CD4-positive, alpha-beta memory T cell (primary cell): ENCODE data around the gene MYPOP. TPM values are rescaled to one million over a fixed set of nuclear protein-coding genes. Genes with fewer than 3 reads are reported as not detected.

Experiments used
- CTCF ChIA-PET: fragments of 350-600 bp; sonication (Branson Sonifier 250); formaldehyde crosslinking; loops from one replicate; lab custom pipeline; 2021; ENCODE audit warnings: inconsistent platforms; ENCODE audit not compliant: partially characterized antibody; lab: Charles Lee
- POLR2A ChIA-PET: fragments of 350-600 bp; sonication (Branson Sonifier 250); formaldehyde crosslinking; loops from one replicate; lab custom pipeline; 2021; ENCODE audit not compliant: partially characterized antibody; lab: Charles Lee
- DNase-seq, 5 donors: peaks; one replicate each; pipeline versions ENCODE4 v3.0.0 to v3.0.0-alpha.2; 2020 to 2022; ENCODE audit warnings: mixed read lengths in 1 of 5
- H3K27ac ChIP-seq: one replicate; pipeline ENCODE4 v1.7.0; 2013; ENCODE audit warnings: low read depth, low read length
- H3K27me3 ChIP-seq: 2 replicates; pipeline ENCODE4 v1.7.0; 2013; ENCODE audit warnings: mild to moderate bottlenecking, low read length, moderate library complexity; ENCODE audit not compliant: insufficient read depth
- H3K36me3 ChIP-seq: 2 replicates; pipeline ENCODE4 v1.7.0; 2013; ENCODE audit warnings: mild to moderate bottlenecking, low read length, moderate library complexity; ENCODE audit not compliant: insufficient read depth
- H3K4me1 ChIP-seq: 2 replicates; pipeline ENCODE4 v1.7.0; 2013; ENCODE audit warnings: mild to moderate bottlenecking, low read length, moderate library complexity; ENCODE audit not compliant: insufficient read depth
- H3K4me3 ChIP-seq, 2 donors: one replicate each; pipeline ENCODE4 v1.7.0; 2013; ENCODE audit warnings: low read length in 2 of 2, mild to moderate bottlenecking in 1 of 2
- H3K9me3 ChIP-seq, 2 donors: one replicate each; pipeline ENCODE4 v1.7.0; 2013; ENCODE audit warnings: low read length in 2 of 2, control low read depth in 1 of 2; ENCODE audit not compliant: control insufficient read depth in 1 of 2
- H3K27ac Mint-ChIP-seq, 7 donors: one replicate each; pipeline ENCODE4 v1.8.0; 2020 to 2021; ENCODE audit warnings: mixed read lengths in 7 of 7, mild to moderate bottlenecking in 6 of 7, inconsistent platforms in 3 of 7, moderate library complexity in 3 of 7
- H3K27me3 Mint-ChIP-seq, 2 donors: one replicate each; pipeline ENCODE4 v1.8.0; 2020 to 2021; ENCODE audit warnings: mixed read lengths in 2 of 2
- H3K36me3 Mint-ChIP-seq, 2 donors: one replicate each; pipeline ENCODE4 v1.8.0; 2020 to 2021; ENCODE audit warnings: mixed read lengths in 2 of 2, inconsistent platforms in 1 of 2, mild to moderate bottlenecking in 1 of 2
- H3K4me1 Mint-ChIP-seq, 4 donors: one replicate each; pipeline ENCODE4 v1.8.0; 2020 to 2021; ENCODE audit warnings: mixed read lengths in 4 of 4, mild to moderate bottlenecking in 1 of 4
- H3K4me3 Mint-ChIP-seq, 8 donors: one replicate each; pipeline ENCODE4 v1.8.0; 2020 to 2021; ENCODE audit warnings: mixed read lengths in 8 of 8, mild to moderate bottlenecking in 7 of 8, moderate library complexity in 6 of 8, inconsistent platforms in 3 of 8
- H3K9me3 Mint-ChIP-seq, 8 donors: one replicate each; pipeline ENCODE4 v1.8.0; 2020 to 2021; ENCODE audit warnings: mixed read lengths in 8 of 8, mild to moderate bottlenecking in 5 of 8, inconsistent platforms in 3 of 8, moderate library complexity in 1 of 8
- intact Hi-C: fragments of 100-400 bp; cut with micrococcal nuclease; formaldehyde crosslinking; loops from one replicate; pipeline ENCODE4 v1.15.1; 2023
- polyA plus RNA-seq, 2 donors: library from polyadenylated mRNA; unstranded; fragments of 300-500 nt; fragmentation: Illumina TruSeq; gene quantifications; one replicate each; pipeline ENCODE4 v1.2.3, GENCODE V29; 2021
- total RNA-seq, 2 experiments: library from RNA; stranded (reverse); gene quantifications; one replicate each; pipeline ENCODE4 v1.2.3, GENCODE V29; 2021

MYPOP gene
- total and polyA plus RNA-seq, 4 experiments from 2014 or later = 0.10 to 15.1 (median 6.9) TPM

DNA sequence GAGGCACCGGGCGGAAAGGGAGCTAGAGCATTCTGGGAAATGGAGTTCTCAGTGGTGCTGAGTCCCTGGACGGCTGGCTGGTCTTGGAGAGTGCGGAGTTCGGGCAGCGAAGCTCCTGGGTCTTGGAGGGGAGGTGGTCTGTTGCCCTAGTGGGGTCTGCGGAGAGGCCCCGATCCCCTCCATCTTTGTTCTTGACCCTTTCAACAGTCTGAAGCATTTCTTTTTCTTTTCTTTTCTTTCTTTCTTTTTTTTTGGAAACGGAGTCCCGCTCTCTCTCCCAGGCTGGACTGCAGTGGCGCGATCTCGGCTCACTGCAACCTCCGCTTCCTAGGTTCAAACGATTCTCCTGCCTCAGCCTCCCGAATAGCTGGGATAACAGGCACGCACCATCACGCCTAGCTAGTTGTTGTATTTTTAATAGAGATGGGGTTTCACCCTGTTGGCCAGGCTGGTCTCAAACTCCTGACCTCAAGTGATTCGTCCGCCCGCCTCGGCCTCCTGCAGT, 39.0 kb downstream of the MYPOP start:
- Mint-ChIP-seq H3K9me3 (peaks cover 0 to 6% (median 0%) of the 10 kb centered on the region in 8 donors), H3K27me3 (peaks cover 1 to 6% of the 10 kb centered on the region in 2 donors), H3K36me3 (peaks cover 5 to 13% of the 10 kb centered on the region in 2 donors), H3K4me1 (peaks cover 15 to 36% (median 24%) of the 10 kb centered on the region in 4 donors), H3K27ac (peak overlapping the region; percentile 68 to 100 (median 97)), H3K4me3 (peak overlapping the region; percentile 88 to 100 (median 97))
- Histone ChIP-seq H3K27ac (peak overlapping the region; percentile 0), H3K27me3 (no peaks in the 10 kb centered on the region), H3K9me3 (no peaks in the 10 kb centered on the region), H3K4me1 (peaks cover 23% of the 10 kb centered on the region), H3K4me3 (peak overlapping the region; percentile 47 to 84), H3K36me3 (peaks cover 6% of the 10 kb centered on the region)
- intact Hi-C loops = loop anchor here (1.0 to 2.0 kb wide), 12 partner anchors 23 to 279 kb away; partner anchors contain the start of genes CCDC61, DMWD, FBXO46 and IRF2BP1
- ChIA-PET POLR2A (interaction anchor here (0.6 to 3.7 kb wide), 18 partner anchors 13 to 973 kb away, joined by 3 to 47 read pairs (median 4); partner anchors contain the start of genes CCDC61, DMWD, FBXO46 and IRF2BP1), CTCF (interaction anchor here (0.6 to 4.3 kb wide), 10 partner anchors 20 to 891 kb away, joined by 3 to 38 read pairs (median 6); partner anchors contain the start of genes IRF2BP1 and MYPOP)
- no peak for DNase-seq

DNA sequence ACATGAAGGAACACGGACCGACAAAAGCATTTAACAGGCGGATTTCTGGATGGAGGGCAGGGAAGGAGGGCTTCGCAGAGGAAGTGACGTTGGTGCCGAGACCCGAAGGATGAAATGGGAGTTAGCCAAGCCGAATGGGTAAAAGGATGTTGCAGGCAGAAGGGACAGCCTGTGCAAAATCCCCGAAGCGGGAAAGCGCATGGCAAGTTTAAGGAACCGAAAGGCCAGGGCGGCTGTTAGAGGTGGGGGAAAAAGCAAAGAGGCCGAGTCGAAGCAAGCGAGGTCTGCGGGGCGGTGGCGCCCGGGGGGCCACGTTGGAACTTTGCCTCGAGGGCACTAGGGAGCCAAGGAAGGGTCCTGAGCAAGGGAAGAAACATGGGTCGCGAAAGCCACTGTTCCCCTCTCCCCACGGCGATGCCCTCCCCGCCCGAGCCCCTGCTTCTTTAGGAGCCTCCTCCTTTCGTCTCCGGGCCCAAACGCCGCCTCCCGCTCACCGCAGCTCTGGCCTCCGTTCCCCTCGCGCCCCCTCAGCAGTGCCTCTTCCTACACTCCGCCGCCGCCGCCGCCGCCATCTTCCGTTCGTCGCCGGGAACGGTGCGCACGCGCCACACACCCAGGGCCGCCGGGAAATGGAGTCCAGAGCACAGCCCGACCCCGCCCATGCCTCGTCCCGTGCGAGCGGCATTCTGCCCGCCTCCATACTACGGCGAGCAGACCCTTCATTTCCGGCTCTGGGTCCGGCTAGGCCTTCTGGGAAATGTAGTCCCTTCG, 39.7 kb downstream of the MYPOP start, which contains the start of gene SYMPK:
TSS of gene SYMPK (minus strand) at position 584 of the 771 bp plus-strand sequence. CDS start 8,652 bp downstream, outside the sequence.
- H3K27me3 ChIP-seq = no peaks in the 10 kb centered on the region
- peak within 1 kb of the TSS; percentile 66 to 84 for H3K4me3 ChIP-seq
- ChIA-PET POLR2A (interaction anchor here (0.6 to 3.7 kb wide), 19 partner anchors 12 to 972 kb away, joined by 3 to 47 read pairs (median 4); partner anchors contain the start of genes BLOC1S3, CCDC61, DMWD and FBXO46), CTCF (interaction anchor here (0.9 to 4.3 kb wide), 9 partner anchors 21 to 402 kb away, joined by 3 to 38 read pairs (median 6); partner anchors contain the start of genes IRF2BP1 and MYPOP)
- Mint-ChIP-seq H3K4me3 (peak within 1 kb of the TSS; percentile 88 to 100 (median 97)), H3K36me3 (peaks cover 9 to 18% of the 10 kb centered on the region in 2 donors), H3K27me3 (peaks cover 1 to 6% of the 10 kb centered on the region in 2 donors), H3K9me3 (peaks cover 0 to 6% (median 0%) of the 10 kb centered on the region in 8 donors), H3K27ac (peak within 1 kb of the TSS; percentile 68 to 100 (median 97)), H3K4me1 (peaks cover 19 to 42% (median 28%) of the 10 kb centered on the region in 4 donors)
- peak; percentile 98 to 99 (median 99) for DNase-seq
- H3K4me1 ChIP-seq = peaks cover 23% of the 10 kb centered on the region
- intact Hi-C loops = loop anchor here (1.0 to 2.0 kb wide), 12 partner anchors 24 to 278 kb away; partner anchors contain the start of genes CCDC61, DMWD, FBXO46 and IRF2BP1
- no peaks in the 10 kb centered on the region for H3K9me3 ChIP-seq
- peaks cover 10% of the 10 kb centered on the region for H3K36me3 ChIP-seq
- peak within 1 kb of the TSS; percentile 85 for H3K27ac ChIP-seq

DNA sequence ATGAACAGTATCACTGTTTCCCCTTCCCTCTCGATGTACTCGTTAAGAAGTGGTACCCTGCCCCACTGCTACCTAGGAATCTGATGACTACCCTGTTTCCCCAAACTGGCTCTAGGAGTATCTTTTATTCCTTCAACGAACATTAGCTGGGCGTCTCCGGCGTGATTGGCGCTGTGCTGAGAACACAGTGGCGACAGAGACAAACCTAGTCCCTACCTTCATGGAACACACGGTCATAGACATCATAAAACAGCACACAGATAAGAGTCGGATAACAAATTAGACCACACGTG, 40.2 kb downstream of the MYPOP start:
- peak overlapping the region; percentile 66 to 84 for H3K4me3 ChIP-seq

DNA sequence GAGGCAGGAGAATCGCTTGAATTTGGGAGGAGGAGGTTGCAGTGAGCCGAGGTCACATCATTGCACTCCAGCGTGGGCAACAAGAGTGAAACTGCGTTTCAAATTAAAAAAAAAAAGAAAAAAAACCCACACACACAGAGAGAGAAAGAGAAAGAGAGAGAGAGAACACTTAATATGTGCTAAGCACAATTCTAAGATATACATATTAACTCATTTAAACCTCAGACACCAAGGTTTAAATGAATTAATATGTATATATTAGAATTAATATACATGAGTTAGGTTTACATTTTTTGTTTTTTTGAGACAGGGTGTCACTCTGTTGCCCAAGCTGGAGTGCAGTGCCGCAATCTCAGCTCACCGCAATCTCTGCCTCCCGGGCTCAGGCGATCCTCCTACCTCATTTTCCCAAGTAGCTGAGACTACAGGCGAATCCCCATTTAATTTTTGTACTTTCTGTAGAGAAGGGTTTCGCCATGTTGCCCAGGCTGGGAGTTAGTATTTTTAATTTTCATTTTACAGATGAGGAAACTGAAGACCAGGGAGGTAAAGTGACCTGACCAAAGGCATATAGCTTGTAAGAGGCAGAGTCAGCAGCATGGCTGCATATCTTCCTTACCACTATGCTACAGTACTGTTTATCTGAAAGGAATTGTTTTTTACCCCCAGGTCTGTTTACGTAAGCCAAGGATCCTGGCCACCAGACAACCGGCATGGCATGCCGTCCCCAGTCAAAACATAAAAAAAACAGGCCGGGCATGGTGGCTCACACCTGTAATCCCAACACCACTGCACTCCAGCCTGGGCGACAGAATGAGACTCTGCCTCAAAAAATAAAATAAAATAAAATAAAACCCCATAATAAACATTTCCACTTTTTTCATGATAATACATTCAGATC, 41.8 kb downstream of the MYPOP start:
- Histone ChIP-seq H3K9me3 (no peaks in the 10 kb centered on the region), H3K4me3 (no peak overlapping the region), H3K27ac (no peak overlapping the region), H3K27me3 (no peaks in the 10 kb centered on the region), H3K4me1 (peaks cover 23% of the 10 kb centered on the region), H3K36me3 (peaks cover 10% of the 10 kb centered on the region)
- H3K27ac Mint-ChIP-seq = peak overlapping the region in 3 of 7 donors; percentile 9 to 68 (median 42)
- CTCF ChIA-PET = interaction anchor here (1.3 kb wide), 1 partner anchor 43 kb away, joined by 5 read pairs; no protein-coding TSS in a partner anchor
- intact Hi-C loops = no loop called here
- POLR2A ChIA-PET = interaction anchor here (0.6 to 1.2 kb wide), 2 partner anchors 43 to 130 kb away, joined by 3 read pairs; partner anchors contain the start of gene FBXO46
- DNase-seq = no peak
- peak overlapping the region in 4 of 8 donors; percentile 20 to 62 (median 42) for H3K4me3 Mint-ChIP-seq
- H3K4me1 Mint-ChIP-seq = peaks cover 19 to 43% (median 28%) of the 10 kb centered on the region in 4 donors
- H3K9me3 Mint-ChIP-seq = peaks cover 0 to 6% (median 0%) of the 10 kb centered on the region in 8 donors
- peaks cover 1 to 6% of the 10 kb centered on the region in 2 donors for H3K27me3 Mint-ChIP-seq
- H3K36me3 Mint-ChIP-seq = peaks cover 9 to 18% of the 10 kb centered on the region in 2 donors

More for the DNA sequence above, 40.2 kb downstream of the MYPOP start:
- no peaks in the 10 kb centered on the region for H3K27me3 ChIP-seq
- H3K9me3 ChIP-seq = no peaks in the 10 kb centered on the region
- H3K36me3 Mint-ChIP-seq = peaks cover 9 to 18% of the 10 kb centered on the region in 2 donors
- H3K4me1 ChIP-seq = peaks cover 23% of the 10 kb centered on the region
- peaks cover 10% of the 10 kb centered on the region for H3K36me3 ChIP-seq
- intact Hi-C loops = loop anchor here (2.0 kb wide), 4 partner anchors 65 to 155 kb away; partner anchors contain the start of genes DMWD and FBXO46
- DNase-seq = no peak
- ChIA-PET POLR2A (interaction anchor here (0.7 to 3.7 kb wide), 6 partner anchors 12 to 684 kb away, joined by 3 to 47 read pairs (median 12); partner anchors contain the start of genes BLOC1S3, IRF2BP1, MYPOP and SIX5), CTCF (interaction anchor here (2.0 to 4.3 kb wide), 2 partner anchors 21 to 46 kb away, joined by 6 to 38 read pairs; no protein-coding TSS in a partner anchor)
- H3K27me3 Mint-ChIP-seq = peaks cover 1 to 6% of the 10 kb centered on the region in 2 donors
- peak overlapping the region; percentile 88 to 100 (median 97) for H3K4me3 Mint-ChIP-seq
- H3K9me3 Mint-ChIP-seq = peaks cover 0 to 6% (median 0%) of the 10 kb centered on the region in 8 donors
- H3K27ac Mint-ChIP-seq = peak overlapping the region; percentile 68 to 100 (median 97)
- peaks cover 19 to 42% (median 28%) of the 10 kb centered on the region in 4 donors for H3K4me1 Mint-ChIP-seq
- peak overlapping the region; percentile 85 for H3K27ac ChIP-seq

DNA sequence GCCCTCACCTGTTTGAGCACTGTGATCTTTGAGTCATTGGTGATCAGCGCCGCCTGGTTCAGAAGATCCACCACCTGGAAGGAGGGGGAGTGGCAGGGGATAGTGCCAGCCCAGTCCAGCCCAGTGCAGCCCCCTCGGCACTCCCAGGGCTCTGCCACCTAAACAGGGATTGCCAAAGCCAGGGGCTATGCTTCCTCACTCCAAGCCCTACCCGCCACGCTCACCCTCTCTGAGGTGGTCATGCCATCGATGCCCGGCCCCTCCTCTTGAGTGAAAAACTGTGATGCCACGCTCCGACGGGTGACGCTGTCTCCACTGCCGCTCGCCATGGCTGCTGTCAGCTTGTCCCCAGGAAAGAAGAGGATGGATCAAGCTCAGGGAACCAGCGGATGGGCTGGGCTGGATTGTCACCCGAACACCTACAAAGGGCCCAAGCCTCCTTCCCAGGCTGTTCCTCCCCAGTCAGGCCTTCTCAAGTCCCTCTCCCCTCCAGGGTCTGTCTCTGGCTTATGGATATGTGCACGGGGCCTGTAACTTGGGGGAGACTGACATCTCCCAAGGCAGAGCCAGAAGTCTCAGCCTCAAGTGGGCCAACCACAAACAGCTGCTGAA, 48.1 kb downstream of the MYPOP start:
- ChIA-PET POLR2A (no interaction called here), CTCF (interaction anchor here (1.3 kb wide), 1 partner anchor 10 kb away, joined by 3 read pairs; the partner anchor contains the start of gene FOXA3)
- Histone ChIP-seq H3K4me3 (no peak overlapping the region), H3K27me3 (no peaks in the 10 kb centered on the region), H3K4me1 (no peaks in the 10 kb centered on the region), H3K27ac (no peak overlapping the region), H3K36me3 (peaks cover 45% of the 10 kb centered on the region), H3K9me3 (no peaks in the 10 kb centered on the region)
- intact Hi-C loops = no loop called here
- H3K27ac Mint-ChIP-seq = no peak overlapping the region
- no peak for DNase-seq
- peaks cover 25 to 50% of the 10 kb centered on the region in 2 donors for H3K36me3 Mint-ChIP-seq
- H3K27me3 Mint-ChIP-seq = no peaks in the 10 kb centered on the region
- no peaks in the 10 kb centered on the region for H3K9me3 Mint-ChIP-seq
- H3K4me3 Mint-ChIP-seq = no peak overlapping the region
- H3K4me1 Mint-ChIP-seq = peaks cover 5 to 11% (median 9%) of the 10 kb centered on the region in 4 donors

DNA sequence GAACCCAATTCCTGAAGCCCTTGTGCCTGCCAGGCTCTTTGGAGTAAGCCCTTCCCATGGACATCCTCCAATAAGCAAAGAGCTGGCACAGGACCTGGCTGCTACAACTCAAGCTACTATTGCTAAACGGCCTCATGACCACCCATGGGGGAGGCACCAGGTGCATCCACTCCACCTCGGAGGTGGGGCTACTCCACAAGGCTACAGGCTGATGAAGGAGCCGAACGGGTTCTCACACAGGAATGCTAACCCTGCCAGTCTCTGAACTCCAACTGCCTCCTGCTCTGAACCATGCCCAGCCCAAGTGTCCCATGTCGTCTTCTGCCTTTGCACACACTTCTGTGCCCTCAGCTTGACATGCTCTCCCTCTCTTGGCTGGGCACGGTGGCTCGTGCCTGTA, 49.4 kb downstream of the MYPOP start:
- peaks cover 54% of the 10 kb centered on the region for H3K36me3 ChIP-seq
- no peaks in the 10 kb centered on the region for H3K27me3 ChIP-seq
- H3K9me3 ChIP-seq = no peaks in the 10 kb centered on the region
- no peaks in the 10 kb centered on the region for H3K27me3 Mint-ChIP-seq
- H3K4me3 ChIP-seq = no peak overlapping the region
- H3K4me1 Mint-ChIP-seq = peaks cover 0 to 5% (median 3%) of the 10 kb centered on the region in 4 donors
- H3K4me1 ChIP-seq = no peaks in the 10 kb centered on the region
- no peak overlapping the region for H3K27ac ChIP-seq
- H3K36me3 Mint-ChIP-seq = peaks cover 21 to 54% of the 10 kb centered on the region in 2 donors
- peak overlapping the region in 2 of 7 donors; percentile 42 to 74 for H3K27ac Mint-ChIP-seq
- H3K9me3 Mint-ChIP-seq = no peaks in the 10 kb centered on the region
- DNase-seq = no peak
- POLR2A ChIA-PET = no interaction called here
- intact Hi-C loops = no loop called here
- no peak overlapping the region for H3K4me3 Mint-ChIP-seq
- CTCF ChIA-PET = no interaction called here
